Measurements from ENCODE around the gene BZW1. TPM values are rescaled to one million over a fixed set of nuclear protein-coding genes. Genes with fewer than 3 reads are reported as not detected.

Gene BZW1
- total RNA-seq, 1 experiment from 2014 or later, result 454 TPM

GRCh38 chr2:200765995-200766660, 45.6 kb upstream of the BZW1 start (continued):
- TF ChIP-seq TCF7L2 (IDR thresholded peaks at IDR 0.05; ENCODE audit: borderline replicate concordance, extremely low read depth, insufficient read depth, insufficient read length) (no peak), CEBPB (IDR thresholded peaks at IDR 0.05; ENCODE audit: low read depth) (peak; percentile 63), ZNF274 (IDR thresholded peaks at IDR 0.05; ENCODE audit: low read depth, low read length) (no peak), ELF1 (IDR thresholded peaks at IDR 0.05; ENCODE audit: borderline replicate concordance, low read depth) (no peak), JUND (IDR thresholded peaks at IDR 0.05) (peak; percentile 95), FOSL1 (IDR thresholded peaks at IDR 0.05; ENCODE audit: low read depth) (peak; percentile 93), EGR1 (IDR thresholded peaks at IDR 0.05; ENCODE audit: low read depth) (peak; percentile 56; the same call in 1 of the 2 replicates)

GRCh38 chr2:200767111-200767885, 44.4 kb upstream of the BZW1 start:
- peak overlapping the region; percentile 33 for H2AFZ ChIP-seq (ENCODE audit: low read depth, low read length, poor library complexity, severe bottlenecking)
- TF ChIP-seq POLR2A (IDR thresholded peaks at IDR 0.05; ENCODE audit: borderline replicate concordance, extremely low read depth, insufficient read depth, insufficient read length) (no peak), EZH2 (IDR thresholded peaks at IDR 0.05) (no peak)
- BruUV-seq (replicated peaks), result no TSS peak
- DNase-seq (ENCODE audit: low read depth, low spot score), result no peak
- peak overlapping the region; percentile 75 for H3K27ac ChIP-seq (ENCODE audit: low read depth, low read length)
- H3K9me3 ChIP-seq (ENCODE audit: control insufficient read depth in 1 of 2, insufficient read depth in 1 of 2, low read depth in 1 of 2, low read length in 2 of 2), result no peaks in the 10 kb centered on the region
- ChIA-PET POLR2A (interaction anchor here (0.8 to 1.5 kb wide), 4 partner anchors 10 to 362 kb away, joined by 3 to 4 read pairs (median 3); partner anchors contain the start of gene BZW1), RAD21 (ENCODE audit: low non-redundant PET in 1 of 2, low total read pairs in 2 of 2, uncharacterized antibody in 2 of 2, unreplicated experiment in 2 of 2) (no interaction called here), CTCF (no interaction called here)
- peak overlapping the region; percentile 59 for H3K9ac ChIP-seq (ENCODE audit: low read length)
- H3K4me1 ChIP-seq (ENCODE audit: control insufficient read depth in 1 of 2, insufficient read depth in 2 of 2, low read length in 2 of 2), result peaks cover 42 to 65% of the 10 kb centered on the region in 2 experiments
- H3K79me2 ChIP-seq (ENCODE audit: insufficient read depth, low read length), result no peaks in the 10 kb centered on the region
- peak overlapping the region; percentile 83 for H3K4me2 ChIP-seq (ENCODE audit: low read length)
- ATAC-seq, result peak; percentile 30
- H4K20me1 ChIP-seq (ENCODE audit: insufficient read depth), result no peaks in the 10 kb centered on the region
- peak overlapping the region in 1 of 2 experiments; percentile 54; a peak in 1 of 4 replicates for H3K4me3 ChIP-seq (replicated peaks in 1 of 2; ENCODE audit: low read depth in 1 of 2, low read length in 2 of 2)
- no peaks in the 10 kb centered on the region for H3K36me3 ChIP-seq (ENCODE audit: control insufficient read depth in 1 of 2, insufficient read depth in 2 of 2, low read length in 2 of 2)
- H3K9me2 ChIP-seq (ENCODE audit: insufficient read depth), result no peaks in the 10 kb centered on the region
- intact Hi-C loops (cut with micrococcal nuclease), result no loop called here
- H3K27me3 ChIP-seq (ENCODE audit: insufficient read depth, low read length), result no peaks in the 10 kb centered on the region
